Measurements from ENCODE around the gene USP49. TPM values are rescaled to one million over a fixed set of nuclear protein-coding genes. Genes with fewer than 3 reads are reported as not detected.

USP49 gene
- total and polyA plus RNA-seq, 2 of the 13 experiments (the other 11 are each of a cell fraction or from before 2014, with no cell fraction given): 2.9 to 4.3 TPM

- TF ChIP-seq ZNF383 (CRISPR knock-in tag; IDR thresholded peaks at IDR 0.05; ENCODE audit: borderline replicate concordance) (no peak), CBFB (CRISPR knock-in tag; IDR thresholded peaks at IDR 0.05) (no peak), ZBTB38 (CRISPR knock-in tag; IDR thresholded peaks at IDR 0.05) (no peak), CSRNP2 (CRISPR knock-in tag; conservative IDR thresholded peaks at IDR 0.05; ENCODE audit: low read depth) (no peak), HOXA9 (CRISPR knock-in tag; IDR thresholded peaks at IDR 0.05; ENCODE audit: borderline replicate concordance) (no peak), UBTF (CRISPR knock-in tag; IDR thresholded peaks at IDR 0.05) (no peak), MXD4 (CRISPR knock-in tag; IDR thresholded peaks at IDR 0.05) (no peak), ZNF546 (CRISPR knock-in tag; conservative IDR thresholded peaks at IDR 0.05) (no peak), MBD4 (IDR thresholded peaks at IDR 0.05; ENCODE audit: borderline replicate concordance, low read length) (no peak), KDM5A (IDR thresholded peaks at IDR 0.05; ENCODE audit: borderline replicate concordance, low read length) (no peak), TMF1 (CRISPR knock-in tag; IDR thresholded peaks at IDR 0.05; ENCODE audit: low read depth) (no peak), ZMAT3 (CRISPR knock-in tag; conservative IDR thresholded peaks at IDR 0.05) (0 out of 2 replicates have a peak, but pooled peaks have one; percentile 61), MYPOP (CRISPR knock-in tag; IDR thresholded peaks at IDR 0.05) (no peak), CHCHD3 (CRISPR knock-in tag; IDR thresholded peaks at IDR 0.05) (no peak), ZBTB39 (CRISPR knock-in tag; IDR thresholded peaks at IDR 0.05) (no peak), ATF5 (CRISPR knock-in tag; IDR thresholded peaks at IDR 0.05; ENCODE audit: low read depth) (no peak), ZBTB37 (CRISPR knock-in tag; IDR thresholded peaks at IDR 0.05) (no peak), FOXJ3 (CRISPR knock-in tag; IDR thresholded peaks at IDR 0.05; ENCODE audit: borderline replicate concordance) (no peak), ZNF3 (CRISPR knock-in tag; IDR thresholded peaks at IDR 0.05) (no peak), MYC (CRISPR knock-in tag; IDR thresholded peaks at IDR 0.05; ENCODE audit: borderline replicate concordance) (0 out of 2 replicates have a peak, but pooled peaks have one; percentile 15)
Measured at GRCh38 chr6:41780551-41781365, 114.4 kb downstream of the USP49 start, which contains the start of gene PRICKLE4 (continued).
